HG03432 (cell line): Measurements from ENCODE around the gene SOWAHA.

Experiments used
- ATAC-seq: cut with Tn5 transposase; IDR thresholded peaks from one replicate; pipeline ENCODE4 v1.9.1; 2021; ENCODE audit warnings: mild to moderate bottlenecking, moderate library complexity; ENCODE audit not compliant: unreplicated experiment

SOWAHA gene

GRCh38 chr5:132812781-132813598 is at the start of gene SOWAHA:
Gene SOWAHA, plus strand, starts transcription at chr5:132813302. Its CDS starts 320 bp downstream, at chr5:132813622.
- peak; percentile 26 for ATAC-seq

- ATAC-seq, result no peak
Measured at GRCh38 chr5:132764051-132764450, 49.1 kb upstream of the SOWAHA start.

- no peak for ATAC-seq
Measured at GRCh38 chr5:132764671-132765238, 48.3 kb upstream of the SOWAHA start.

DNA sequence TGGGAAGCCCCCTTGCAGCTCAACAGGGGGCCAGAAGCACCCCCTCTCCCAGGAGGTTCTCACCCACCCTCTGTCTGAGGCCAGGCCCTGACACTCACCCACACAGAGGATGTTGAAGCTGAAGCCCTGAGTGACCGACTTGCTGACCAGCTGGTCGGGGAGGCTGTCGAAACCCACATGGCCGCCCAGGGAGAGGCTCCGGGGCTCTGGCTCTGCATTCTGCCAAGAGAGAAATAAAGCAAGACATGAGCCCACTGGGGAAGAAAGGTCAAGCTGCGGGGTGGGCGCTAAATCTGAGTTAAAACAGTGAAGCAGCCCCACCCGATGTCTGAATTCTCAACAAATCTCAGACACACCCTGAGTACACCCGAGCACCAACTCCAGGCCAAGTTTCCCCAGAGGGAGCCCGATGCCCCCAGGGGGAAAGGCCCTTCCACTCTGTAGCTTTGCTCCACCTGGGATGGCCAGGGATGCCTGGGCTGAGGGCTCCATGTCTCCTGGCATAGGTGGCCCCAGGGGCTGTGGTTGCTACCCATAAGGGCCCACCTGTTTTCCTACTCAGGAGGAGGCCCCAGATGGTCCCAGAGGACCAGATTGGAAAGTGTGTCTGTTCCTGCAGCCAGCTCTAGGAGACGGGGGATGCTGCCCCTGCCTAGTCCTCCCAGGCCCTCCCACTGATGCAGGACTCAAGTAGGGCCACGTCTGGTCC is 47.6 kb upstream of the SOWAHA start:
- ATAC-seq, result no peak

DNA sequence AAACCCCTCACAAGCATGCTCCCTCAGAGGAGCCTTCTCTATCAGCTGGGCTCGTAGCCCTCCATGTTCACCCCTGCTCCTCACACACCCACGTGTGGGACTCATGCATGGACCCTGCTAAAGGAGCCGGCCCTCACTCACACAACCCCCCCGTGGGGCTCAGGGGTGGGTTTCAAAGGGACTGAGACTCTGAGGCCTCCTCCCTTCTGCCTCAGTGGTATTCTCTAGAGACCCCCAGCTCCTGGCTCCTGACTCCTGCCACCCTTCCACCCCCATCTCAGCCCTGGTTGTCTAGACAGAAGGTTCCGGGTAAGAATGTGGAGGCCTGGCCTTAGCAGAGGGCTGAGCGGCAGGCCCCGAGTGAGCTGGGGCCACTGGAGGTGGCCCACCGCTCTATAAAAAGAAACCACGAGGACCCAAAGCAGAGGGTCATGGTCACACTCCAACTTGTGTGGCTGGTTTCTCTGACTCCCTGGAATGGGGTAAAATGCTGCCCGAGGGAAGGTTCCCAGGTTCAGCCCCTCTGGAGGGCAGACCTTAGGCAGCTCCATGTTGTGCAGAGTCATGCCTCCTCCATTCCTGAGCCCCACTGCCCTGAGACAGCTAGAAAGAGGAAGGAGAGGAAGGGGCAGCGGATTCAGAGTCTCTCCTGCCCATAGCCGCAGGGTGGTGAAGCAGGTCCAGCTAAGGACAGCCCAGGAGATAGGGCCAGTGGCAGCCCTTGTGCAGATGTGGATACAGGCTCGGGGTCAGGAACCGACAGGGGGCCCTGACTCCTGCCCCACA is 46.9 kb upstream of the SOWAHA start:
- no peak for ATAC-seq

GRCh38 chr5:132766806-132767055 is 46.4 kb upstream of the SOWAHA start:
- ATAC-seq, result no peak

- no peak for ATAC-seq
Measured at GRCh38 chr5:132767150-132767549, 46.0 kb upstream of the SOWAHA start.

- no peak for ATAC-seq
Measured at GRCh38 chr5:132768485-132768868, 44.6 kb upstream of the SOWAHA start.

DNA sequence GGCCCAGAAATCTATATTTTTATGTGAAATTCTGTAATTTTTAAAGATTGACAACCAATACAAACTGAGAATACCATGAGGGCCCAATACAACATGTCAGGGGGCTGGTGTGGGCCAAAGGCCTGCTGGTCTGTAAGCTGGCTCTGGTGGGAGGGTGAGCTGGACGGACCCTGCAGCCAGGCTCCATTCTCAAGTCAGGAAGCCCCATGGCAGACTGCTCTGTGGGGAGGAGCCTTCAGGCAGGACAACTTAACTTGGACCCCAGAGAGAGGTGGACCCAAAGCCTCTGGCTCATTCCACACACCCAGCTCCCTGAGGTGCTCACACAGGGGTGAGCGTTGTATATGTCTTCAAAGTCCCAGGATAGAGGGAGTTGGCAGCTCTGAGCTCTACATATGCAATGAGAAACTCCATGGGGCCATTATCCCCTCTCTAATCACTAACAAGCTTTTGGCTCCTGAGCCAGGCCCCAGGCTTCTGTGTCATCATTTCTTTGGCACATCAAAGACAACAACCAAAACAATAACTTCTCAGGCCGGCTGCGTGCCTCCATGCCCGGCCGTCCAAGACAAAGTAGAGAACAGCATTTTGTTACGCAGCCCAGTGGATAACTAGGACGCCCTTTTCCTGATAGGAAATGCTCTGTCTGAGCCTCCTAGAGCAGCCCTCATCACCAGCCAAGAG is 42.5 kb upstream of the SOWAHA start:
- ATAC-seq, result no peak

- no peak for ATAC-seq
Measured at GRCh38 chr5:132771503-132771998, 41.6 kb upstream of the SOWAHA start.

- no peak for ATAC-seq
Measured at GRCh38 chr5:132772291-132773070, 40.6 kb upstream of the SOWAHA start.

- no peak for ATAC-seq
Measured at GRCh38 chr5:132773114-132773513, 40.0 kb upstream of the SOWAHA start.

- ATAC-seq, result no peak
Measured at GRCh38 chr5:132773601-132774355, 39.3 kb upstream of the SOWAHA start.

GRCh38 chr5:132774406-132774805 is 38.7 kb upstream of the SOWAHA start:
- no peak for ATAC-seq

DNA sequence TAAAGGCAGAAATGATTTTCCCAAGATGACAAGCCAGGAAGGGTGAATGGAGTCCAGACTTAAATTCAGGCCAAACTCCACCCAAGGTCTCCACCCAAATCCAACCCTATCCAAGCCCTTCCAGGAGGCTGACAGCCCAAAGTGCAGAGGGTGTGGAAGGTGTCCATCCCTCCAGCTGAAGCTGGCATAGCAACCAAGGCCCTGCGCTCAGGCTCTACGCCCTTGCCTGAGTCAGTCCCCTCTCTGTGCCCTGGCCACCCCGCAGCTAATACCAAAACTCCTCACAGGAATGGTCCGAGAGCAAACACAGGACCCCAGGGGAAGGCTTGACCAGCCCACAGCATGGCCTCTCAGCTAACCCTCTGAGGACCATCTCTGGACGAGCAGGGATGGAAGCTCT is 38.2 kb upstream of the SOWAHA start:
- ATAC-seq, result no peak

DNA sequence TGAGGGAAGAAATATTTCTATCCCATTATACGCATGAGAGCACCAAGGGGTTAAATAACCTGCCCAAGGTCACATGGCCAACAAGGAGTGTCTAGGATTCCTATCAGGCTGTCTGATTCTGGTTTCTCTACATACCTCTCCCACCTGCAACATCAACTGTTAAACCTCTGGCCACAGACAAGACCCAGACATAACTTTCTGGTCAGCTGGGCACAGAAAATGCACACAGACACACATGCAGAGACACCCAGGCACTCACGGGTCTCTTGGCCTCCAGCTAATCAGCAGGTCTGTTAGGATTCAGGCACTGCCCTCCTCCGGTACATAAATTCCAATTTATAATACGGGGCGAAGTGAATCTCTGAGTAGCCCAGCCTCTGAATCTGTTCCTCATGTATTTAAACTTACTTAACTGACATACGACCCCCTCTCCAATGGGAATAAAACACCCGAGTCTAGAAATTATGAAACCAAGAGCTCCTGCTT is 37.6 kb upstream of the SOWAHA start:
- ATAC-seq, result no peak

DNA sequence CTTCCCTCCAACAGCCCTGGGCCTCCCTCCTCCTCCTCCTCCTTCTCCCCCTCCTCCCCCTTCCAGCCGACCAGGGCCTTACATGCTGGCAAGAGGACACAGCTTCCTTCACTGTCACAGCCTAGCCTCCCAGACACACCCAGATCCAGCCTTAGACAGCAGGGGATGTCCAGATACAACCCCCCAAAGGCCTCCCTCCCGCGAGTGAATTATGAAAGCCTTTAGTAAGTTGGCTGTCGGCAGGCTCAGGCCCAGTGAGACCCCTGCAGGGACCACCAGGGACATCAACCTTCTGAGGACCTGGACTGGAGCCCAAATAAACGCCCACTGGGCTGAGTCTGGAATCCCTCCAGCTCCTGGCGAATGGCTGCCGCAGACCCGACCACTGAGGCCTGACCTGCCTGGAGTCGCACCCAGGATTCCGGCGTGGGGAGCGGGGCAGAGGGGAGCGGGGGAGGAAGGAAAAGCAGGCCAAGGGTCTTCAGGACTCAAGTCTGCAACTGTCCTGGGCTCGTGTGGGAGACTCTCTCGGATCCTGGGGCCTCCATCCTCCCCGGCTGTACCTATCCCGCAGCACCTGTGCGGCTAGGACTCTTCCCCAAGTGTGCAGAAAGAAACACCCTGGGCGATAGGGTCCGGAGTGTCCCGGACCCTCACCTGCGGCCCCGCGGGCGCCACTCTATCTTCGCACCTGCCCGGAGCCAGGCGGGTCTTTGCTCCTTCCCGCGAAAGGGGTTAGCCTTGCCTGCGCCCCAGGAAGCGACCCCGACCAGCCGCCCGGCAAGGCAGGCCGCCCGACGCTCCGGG is 36.8 kb upstream of the SOWAHA start:
- ATAC-seq, result peak; percentile 21

DNA sequence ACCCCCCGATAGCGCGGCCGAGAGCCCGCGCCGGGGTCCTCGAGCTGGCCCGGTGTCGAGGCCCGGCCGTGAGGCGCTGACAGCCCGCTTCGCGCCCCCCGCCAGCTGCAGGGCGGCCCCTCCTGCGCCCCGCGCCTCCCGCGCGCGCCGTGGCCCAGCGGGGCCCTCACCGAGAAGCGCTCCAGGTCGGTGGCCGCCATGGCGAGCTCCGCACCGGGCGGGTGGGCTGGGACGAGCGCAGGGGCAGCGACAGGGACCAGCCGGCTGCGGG is 36.2 kb upstream of the SOWAHA start:
- ATAC-seq, result no peak
